Astrocyte (in vitro differentiated cells and primary cell): ENCODE results near the gene CNN3.

ENCODE experiments used
- CTCF ChIP-seq: IDR thresholded peaks from 2 replicates; pipeline ENCODE4 v1.5.1; 2011; ENCODE audit warnings: low read depth, mild to moderate bottlenecking, inconsistent platforms, low read length, moderate library complexity; ENCODE audit not compliant: insufficient read depth
- EZH2 ChIP-seq: IDR thresholded peaks from 2 replicates; pipeline ENCODE4 v1.6.1; 2012; ENCODE audit warnings: mild to moderate bottlenecking, low read length, inconsistent platforms; ENCODE audit not compliant: insufficient read depth

- TF ChIP-seq EZH2 (no peak), CTCF (no peak)
Measured at GRCh38 chr1:94899756-94900155, 27.2 kb downstream of the CNN3 start.
